ENCODE data around the gene JADE3. TPM values are rescaled to one million over a fixed set of nuclear protein-coding genes. Genes with fewer than 3 reads are reported as not detected.
"Not testable (repeated sequence)": the region's sequence is repeated elsewhere in the genome, so short reads cannot be mapped to it uniquely, and the experiment has no call there.

The JADE3 gene
- total and polyA plus RNA-seq, 9 donors: 2.7 to 5.5 (median 4.5) TPM

GRCh38 chrX:46959985-46960700 lies 47.9 kb downstream of the JADE3 start:
- Histone ChIP-seq H3K27me3 (ENCODE audit: control insufficient read depth, insufficient read depth, low read length) (peaks cover 27% of the 10 kb centered on the region), H3K4me3 (ENCODE audit: low read length) (no peak overlapping the region), H3K36me3 (ENCODE audit: control insufficient read depth, insufficient read depth, low read length) (no peaks in the 10 kb centered on the region), H3K9me3 (replicated peaks; ENCODE audit: control insufficient read depth, low read depth, low read length) (no peaks in the 10 kb centered on the region), H3K27ac (ENCODE audit: low read length) (no peak overlapping the region), H3K4me1 (ENCODE audit: control insufficient read depth, insufficient read depth, low read length) (no peaks in the 10 kb centered on the region)
- 69% methylated on average over 2 of the region's 3 CpGs for WGBS (ENCODE audit: insufficient coverage)
- no peak for DNase-seq

GRCh38 chrX:46961097-46961496 lies 48.9 kb downstream of the JADE3 start:
- no peaks in the 10 kb centered on the region for H3K4me1 ChIP-seq (ENCODE audit: control insufficient read depth, insufficient read depth, low read length)
- H3K27me3 ChIP-seq (ENCODE audit: control insufficient read depth, insufficient read depth, low read length): peaks cover 29% of the 10 kb centered on the region
- no peak overlapping the region for H3K27ac ChIP-seq (ENCODE audit: low read length)
- no peaks in the 10 kb centered on the region for H3K9me3 ChIP-seq (replicated peaks; ENCODE audit: control insufficient read depth, low read depth, low read length)
- no CpG with 5 or more reads among the region's 3 CpGs for whole genome bisulfite sequencing (ENCODE audit: insufficient coverage)
- H3K4me3 ChIP-seq (ENCODE audit: low read length): no peak overlapping the region
- no peak for DNase-seq
- H3K36me3 ChIP-seq (ENCODE audit: control insufficient read depth, insufficient read depth, low read length): no peaks in the 10 kb centered on the region

- 67% methylated on average over 2 of the region's 7 CpGs for WGBS (ENCODE audit: insufficient coverage)
- no peaks in the 10 kb centered on the region for H3K4me1 ChIP-seq (ENCODE audit: control insufficient read depth, insufficient read depth, low read length)
- no peak overlapping the region for H3K4me3 ChIP-seq (ENCODE audit: low read length)
- no peaks in the 10 kb centered on the region for H3K36me3 ChIP-seq (ENCODE audit: control insufficient read depth, insufficient read depth, low read length)
- H3K27ac ChIP-seq (ENCODE audit: low read length): no peak overlapping the region
- DNase-seq: no peak
- peaks cover 31% of the 10 kb centered on the region for H3K27me3 ChIP-seq (ENCODE audit: control insufficient read depth, insufficient read depth, low read length)
- H3K9me3 ChIP-seq (replicated peaks; ENCODE audit: control insufficient read depth, low read depth, low read length): no peaks in the 10 kb centered on the region
Observed at GRCh38 chrX:46961574-46962283, 49.5 kb downstream of the JADE3 start.

GRCh38 chrX:46965125-46965758 lies 53.0 kb downstream of the JADE3 start:
- Histone ChIP-seq H3K27ac (ENCODE audit: low read length) (no peak overlapping the region), H3K4me1 (ENCODE audit: control insufficient read depth, insufficient read depth, low read length) (no peaks in the 10 kb centered on the region), H3K36me3 (ENCODE audit: control insufficient read depth, insufficient read depth, low read length) (no peaks in the 10 kb centered on the region), H3K27me3 (ENCODE audit: control insufficient read depth, insufficient read depth, low read length) (peaks cover 32% of the 10 kb centered on the region), H3K9me3 (replicated peaks; ENCODE audit: control insufficient read depth, low read depth, low read length) (no peaks in the 10 kb centered on the region), H3K4me3 (ENCODE audit: low read length) (no peak overlapping the region)
- WGBS (ENCODE audit: insufficient coverage): no CpG with 5 or more reads among the region's 1 CpG
- no peak for DNase-seq

GRCh38 chrX:46967547-46967946 lies 55.3 kb downstream of the JADE3 start:
- no peaks in the 10 kb centered on the region for H3K9me3 ChIP-seq (replicated peaks; ENCODE audit: control insufficient read depth, low read depth, low read length)
- peaks cover 23% of the 10 kb centered on the region for H3K27me3 ChIP-seq (ENCODE audit: control insufficient read depth, insufficient read depth, low read length)
- no peaks in the 10 kb centered on the region for H3K4me1 ChIP-seq (ENCODE audit: control insufficient read depth, insufficient read depth, low read length)
- no peak overlapping the region for H3K4me3 ChIP-seq (ENCODE audit: low read length)
- DNase-seq: no peak
- no peaks in the 10 kb centered on the region for H3K36me3 ChIP-seq (ENCODE audit: control insufficient read depth, insufficient read depth, low read length)
- WGBS (ENCODE audit: insufficient coverage): 50% methylated on average over 2 of the region's 4 CpGs
- no peak overlapping the region for H3K27ac ChIP-seq (ENCODE audit: low read length)

- H3K9me3 ChIP-seq (replicated peaks; ENCODE audit: control insufficient read depth, low read depth, low read length); H3K36me3 ChIP-seq (ENCODE audit: control insufficient read depth, insufficient read depth, low read length); H3K4me1 ChIP-seq (ENCODE audit: control insufficient read depth, insufficient read depth, low read length); DNase-seq; H3K27ac ChIP-seq (ENCODE audit: low read length); H3K4me3 ChIP-seq (ENCODE audit: low read length): not testable (repeated sequence)
- WGBS (ENCODE audit: insufficient coverage): no CpG with 5 or more reads among the region's 4 CpGs
- peaks cover 13% of the 10 kb centered on the region for H3K27me3 ChIP-seq (ENCODE audit: control insufficient read depth, insufficient read depth, low read length)
Observed at GRCh38 chrX:46977046-46977445, 64.8 kb downstream of the JADE3 start.

- no peaks in the 10 kb centered on the region for H3K9me3 ChIP-seq (replicated peaks; ENCODE audit: control insufficient read depth, low read depth, low read length)
- H3K27ac ChIP-seq (ENCODE audit: low read length): no peak overlapping the region
- no peaks in the 10 kb centered on the region for H3K36me3 ChIP-seq (ENCODE audit: control insufficient read depth, insufficient read depth, low read length)
- DNase-seq: peak; percentile 29
- no peak overlapping the region for H3K4me3 ChIP-seq (ENCODE audit: low read length)
- H3K27me3 ChIP-seq (ENCODE audit: control insufficient read depth, insufficient read depth, low read length): peaks cover 16% of the 10 kb centered on the region
- H3K4me1 ChIP-seq (ENCODE audit: control insufficient read depth, insufficient read depth, low read length): no peaks in the 10 kb centered on the region
- 77% methylated on average over 6 of the region's 8 CpGs for WGBS (ENCODE audit: insufficient coverage)
Observed at GRCh38 chrX:46978341-46979291, 66.4 kb downstream of the JADE3 start.

GRCh38 chrX:46984705-46985104 lies 72.5 kb downstream of the JADE3 start:
- no peaks in the 10 kb centered on the region for H3K36me3 ChIP-seq (ENCODE audit: control insufficient read depth, insufficient read depth, low read length)
- H3K4me3 ChIP-seq (ENCODE audit: low read length): no peak overlapping the region
- no peaks in the 10 kb centered on the region for H3K4me1 ChIP-seq (ENCODE audit: control insufficient read depth, insufficient read depth, low read length)
- H3K9me3 ChIP-seq (replicated peaks; ENCODE audit: control insufficient read depth, low read depth, low read length): peaks cover 1% of the 10 kb centered on the region
- DNase-seq: no peak
- WGBS (ENCODE audit: insufficient coverage): 33% methylated on average over 1 of the region's 3 CpGs
- peaks cover 16% of the 10 kb centered on the region for H3K27me3 ChIP-seq (ENCODE audit: control insufficient read depth, insufficient read depth, low read length)
- H3K27ac ChIP-seq (ENCODE audit: low read length): no peak overlapping the region

GRCh38 chrX:46989548-46989947 lies 77.3 kb downstream of the JADE3 start:
- DNase-seq: no peak
- Histone ChIP-seq H3K9me3 (replicated peaks; ENCODE audit: control insufficient read depth, low read depth, low read length) (peaks cover 2% of the 10 kb centered on the region), H3K4me3 (ENCODE audit: low read length) (no peak overlapping the region), H3K27me3 (ENCODE audit: control insufficient read depth, insufficient read depth, low read length) (peaks cover 16% of the 10 kb centered on the region), H3K36me3 (ENCODE audit: control insufficient read depth, insufficient read depth, low read length) (no peaks in the 10 kb centered on the region), H3K4me1 (ENCODE audit: control insufficient read depth, insufficient read depth, low read length) (no peaks in the 10 kb centered on the region), H3K27ac (ENCODE audit: low read length) (no peak overlapping the region)

All from muscle of leg (tissue), 11 donors.